ES-I3 (cell line): Measurements from ENCODE around the gene ELN.

ENCODE experiments used
- H3K36me3 ChIP-seq: 2 replicates; pipeline ENCODE4 v1.6.1; 2013; ENCODE audit warnings: mild to moderate bottlenecking, low read length, control low read depth, moderate library complexity; ENCODE audit not compliant: insufficient read depth
- H3K4me1 ChIP-seq: 2 replicates; pipeline ENCODE4 v1.6.1; 2013; ENCODE audit warnings: mild to moderate bottlenecking, control low read depth, low read length; ENCODE audit not compliant: insufficient read depth
- H3K9ac ChIP-seq: 2 replicates; pipeline ENCODE4 v1.6.1; 2013; ENCODE audit warnings: low read depth, mild to moderate bottlenecking, low read length, moderate library complexity
- H3K9me3 ChIP-seq: 2 replicates; pipeline ENCODE4 v1.6.1; 2013; ENCODE audit warnings: mild to moderate bottlenecking, low read length, moderate library complexity; ENCODE audit not compliant: control insufficient read depth, insufficient read depth

ELN gene

DNA sequence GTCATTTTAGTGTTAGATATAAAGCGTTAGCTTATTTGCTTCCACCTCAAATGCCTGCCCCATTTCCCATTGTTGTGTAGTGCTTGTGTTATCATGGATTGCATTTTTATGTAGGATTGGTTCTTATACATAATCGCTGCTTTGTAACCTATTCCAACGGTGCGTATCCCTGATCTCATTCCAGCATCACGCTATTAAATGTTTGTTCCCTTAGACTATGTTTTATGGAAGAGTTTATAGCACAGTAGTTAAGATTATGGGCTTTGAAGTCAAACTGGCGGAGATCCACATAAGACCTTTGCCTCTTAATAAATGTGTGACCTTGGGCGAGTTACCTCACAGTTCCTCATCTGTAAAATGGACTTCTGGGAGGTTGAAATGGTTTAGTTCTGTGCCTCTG lies 34.0 kb upstream of the ELN start:
- no peaks in the 10 kb centered on the region for H3K4me1 ChIP-seq
- H3K36me3 ChIP-seq, result no peaks in the 10 kb centered on the region
- H3K9me3 ChIP-seq, result no peaks in the 10 kb centered on the region
- H3K9ac ChIP-seq, result no peak overlapping the region

DNA sequence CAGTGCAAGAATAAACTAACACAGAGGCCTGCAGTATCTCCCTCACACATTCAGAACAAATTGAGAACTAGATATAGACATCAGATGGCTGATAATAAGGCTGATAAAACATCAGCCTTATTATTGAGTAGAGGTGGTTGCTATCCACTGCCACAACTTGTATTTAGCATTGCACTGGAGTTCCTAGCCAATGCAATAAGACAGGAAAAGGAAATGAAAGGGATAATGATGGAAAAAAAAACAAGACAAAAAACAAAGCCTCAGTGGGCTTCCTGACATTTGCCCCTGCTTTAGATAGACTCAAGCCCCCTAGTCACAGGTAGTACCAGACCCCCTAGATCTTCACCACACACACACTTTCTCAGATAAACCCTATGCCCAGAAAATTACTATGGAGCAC lies 33.2 kb upstream of the ELN start:
- H3K9ac ChIP-seq, result no peak overlapping the region
- H3K4me1 ChIP-seq, result no peaks in the 10 kb centered on the region
- no peaks in the 10 kb centered on the region for H3K36me3 ChIP-seq
- H3K9me3 ChIP-seq, result no peaks in the 10 kb centered on the region

DNA sequence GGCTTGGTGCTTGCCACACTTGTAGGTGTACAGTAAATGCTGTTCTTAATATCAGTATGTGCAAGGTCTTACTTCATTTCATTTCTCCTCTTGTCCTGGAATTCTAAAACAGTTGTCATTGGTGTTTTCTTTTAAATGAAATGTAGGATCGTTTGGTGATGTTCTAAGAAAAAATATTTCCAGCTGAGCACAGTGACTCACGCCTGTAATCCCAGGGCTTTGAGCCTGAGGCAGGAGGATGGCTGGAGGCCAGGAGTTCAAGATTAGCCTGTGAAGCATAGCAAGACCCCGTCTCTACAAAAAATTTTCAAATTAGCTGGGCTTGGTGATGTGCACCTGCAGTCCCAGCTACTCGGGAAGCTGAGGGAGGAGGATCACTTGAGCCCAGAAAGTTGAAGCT lies 32.6 kb upstream of the ELN start:
- Histone ChIP-seq H3K36me3 (no peaks in the 10 kb centered on the region), H3K4me1 (no peaks in the 10 kb centered on the region), H3K9me3 (no peaks in the 10 kb centered on the region), H3K9ac (no peak overlapping the region)

GRCh38 chr7:73995821-73996511 lies 32.0 kb upstream of the ELN start:
- Histone ChIP-seq H3K9ac (no peak overlapping the region), H3K4me1 (no peaks in the 10 kb centered on the region), H3K36me3 (no peaks in the 10 kb centered on the region), H3K9me3 (no peaks in the 10 kb centered on the region)

DNA sequence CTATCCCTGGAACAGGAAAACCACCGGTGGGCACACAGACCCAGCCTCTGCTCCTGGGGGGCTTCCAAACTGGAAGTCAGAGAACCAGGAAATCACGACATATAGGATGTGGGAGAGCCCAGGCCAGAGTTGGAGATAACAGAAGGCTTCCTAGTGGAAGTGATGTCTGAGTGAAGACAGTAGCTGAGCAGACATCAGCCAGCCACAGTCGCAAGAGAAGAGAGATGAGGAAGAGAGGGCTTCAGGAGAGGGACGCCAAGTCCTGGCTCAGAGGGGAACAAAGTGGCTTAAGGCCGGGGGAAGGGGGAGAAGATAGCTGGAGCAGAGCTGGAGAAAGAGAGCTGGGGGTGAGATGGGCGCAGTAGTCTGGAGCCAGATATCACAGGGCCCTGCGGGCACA lies 30.9 kb upstream of the ELN start:
- Histone ChIP-seq H3K4me1 (no peaks in the 10 kb centered on the region), H3K9ac (no peak overlapping the region), H3K9me3 (no peaks in the 10 kb centered on the region), H3K36me3 (no peaks in the 10 kb centered on the region)

DNA sequence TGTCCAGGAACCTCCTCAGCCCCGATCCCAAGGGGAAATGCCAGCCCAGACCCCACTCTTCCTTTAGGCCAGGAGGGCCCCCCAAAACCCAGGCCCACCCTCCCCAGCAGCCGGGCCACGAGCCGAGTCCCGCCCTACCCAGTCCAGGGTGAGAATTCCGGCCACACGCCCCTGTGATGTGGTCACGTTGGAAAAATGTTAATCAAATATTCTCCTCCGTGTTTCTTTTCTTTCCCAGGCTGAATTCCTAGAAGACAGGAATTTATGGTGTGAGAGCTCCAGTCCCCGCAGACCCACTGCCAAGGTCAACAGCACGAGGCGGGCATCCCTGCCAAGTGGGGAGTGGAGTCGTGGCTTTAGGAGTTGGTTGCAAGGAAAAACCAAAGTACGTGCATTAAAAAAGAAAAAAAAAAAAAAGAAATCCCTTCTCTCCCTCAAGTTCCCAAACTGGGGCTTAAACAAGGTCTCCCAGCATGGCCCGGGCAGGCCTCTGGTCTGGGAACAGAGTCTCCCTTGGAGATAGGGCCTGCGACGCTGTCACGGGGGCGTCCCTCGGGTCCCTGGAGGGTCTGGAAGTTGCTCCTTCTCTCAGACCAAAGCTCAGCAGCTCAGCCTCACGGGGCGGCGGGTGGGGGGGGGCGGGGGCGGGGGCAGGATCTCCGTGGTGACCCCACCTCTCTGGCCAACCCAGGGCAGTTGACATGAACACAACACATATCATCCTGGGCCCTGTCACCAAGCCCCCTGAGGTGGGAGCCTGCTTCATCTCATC lies 28.1 kb upstream of the ELN start:
- H3K4me1 ChIP-seq, result no peaks in the 10 kb centered on the region
- H3K9ac ChIP-seq, result no peak overlapping the region
- no peaks in the 10 kb centered on the region for H3K36me3 ChIP-seq
- no peaks in the 10 kb centered on the region for H3K9me3 ChIP-seq

- Histone ChIP-seq H3K9ac (no peak overlapping the region), H3K4me1 (no peaks in the 10 kb centered on the region), H3K9me3 (no peaks in the 10 kb centered on the region), H3K36me3 (no peaks in the 10 kb centered on the region)
These were observed 27.4 kb upstream of the ELN start for GRCh38 chr7:74000489-74001149.

DNA sequence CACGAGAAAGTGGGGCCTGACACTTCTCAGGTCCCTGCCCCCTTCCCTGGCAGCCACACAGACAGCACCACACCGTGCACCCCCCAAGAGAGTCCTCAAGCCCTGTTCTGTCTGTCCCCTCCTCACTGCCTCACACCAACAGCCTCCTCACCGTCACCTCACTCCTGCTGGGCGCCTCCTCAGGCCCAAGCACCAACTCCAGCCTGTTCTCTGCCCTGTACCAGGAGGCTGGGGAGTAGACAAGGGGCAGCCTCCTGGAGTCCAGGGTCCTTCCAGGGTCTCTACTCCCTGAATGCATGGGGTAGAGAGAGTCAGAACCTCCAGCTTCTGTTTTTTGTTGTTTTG lies 26.9 kb upstream of the ELN start:
- no peaks in the 10 kb centered on the region for H3K4me1 ChIP-seq
- no peaks in the 10 kb centered on the region for H3K36me3 ChIP-seq
- H3K9ac ChIP-seq, result no peak overlapping the region
- no peaks in the 10 kb centered on the region for H3K9me3 ChIP-seq

GRCh38 chr7:74002474-74003017 lies 25.4 kb upstream of the ELN start:
- no peaks in the 10 kb centered on the region for H3K36me3 ChIP-seq
- H3K9ac ChIP-seq, result no peak overlapping the region
- no peaks in the 10 kb centered on the region for H3K4me1 ChIP-seq
- H3K9me3 ChIP-seq, result no peaks in the 10 kb centered on the region

GRCh38 chr7:74003621-74004020 lies 24.4 kb upstream of the ELN start:
- H3K36me3 ChIP-seq, result no peaks in the 10 kb centered on the region
- no peak overlapping the region for H3K9ac ChIP-seq
- H3K9me3 ChIP-seq, result no peaks in the 10 kb centered on the region
- H3K4me1 ChIP-seq, result no peaks in the 10 kb centered on the region

GRCh38 chr7:74006032-74006431 lies 21.9 kb upstream of the ELN start:
- H3K9ac ChIP-seq, result no peak overlapping the region
- H3K4me1 ChIP-seq, result no peaks in the 10 kb centered on the region
- no peaks in the 10 kb centered on the region for H3K9me3 ChIP-seq
- no peaks in the 10 kb centered on the region for H3K36me3 ChIP-seq

GRCh38 chr7:74006451-74007241 lies 21.3 kb upstream of the ELN start:
- Histone ChIP-seq H3K4me1 (no peaks in the 10 kb centered on the region), H3K36me3 (no peaks in the 10 kb centered on the region), H3K9me3 (no peaks in the 10 kb centered on the region), H3K9ac (no peak overlapping the region)

GRCh38 chr7:74007242-74007567 lies 20.8 kb upstream of the ELN start:
- Histone ChIP-seq H3K9ac (no peak overlapping the region), H3K9me3 (no peaks in the 10 kb centered on the region), H3K36me3 (no peaks in the 10 kb centered on the region), H3K4me1 (no peaks in the 10 kb centered on the region)

DNA sequence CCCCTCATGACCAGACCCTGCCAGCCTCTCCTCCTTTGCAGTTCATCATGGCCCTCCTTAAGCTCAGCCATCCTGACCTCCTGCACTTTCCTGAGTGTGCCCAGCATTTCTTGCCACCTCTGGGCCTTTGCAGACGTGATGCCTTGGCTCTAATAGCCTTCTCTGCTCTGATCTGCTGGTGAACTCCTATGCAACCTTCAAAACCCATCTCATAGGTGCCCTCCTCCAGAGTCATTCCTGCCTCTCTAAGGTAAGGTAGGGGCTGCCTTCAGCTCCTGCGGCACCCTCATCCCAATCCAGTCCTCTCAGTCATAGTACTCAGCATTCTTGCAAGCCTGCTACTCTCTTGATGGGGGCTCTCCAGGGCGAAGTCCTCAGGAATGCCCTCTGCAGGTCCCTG lies 19.3 kb upstream of the ELN start:
- Histone ChIP-seq H3K4me1 (no peaks in the 10 kb centered on the region), H3K9me3 (no peaks in the 10 kb centered on the region), H3K9ac (no peak overlapping the region), H3K36me3 (no peaks in the 10 kb centered on the region)
